ENCODE measurements around the gene ANKLE1. TPM values are rescaled to one million over a fixed set of nuclear protein-coding genes. Genes with fewer than 3 reads are reported as not detected.

The ANKLE1 gene
- polyA plus RNA-seq, 2 of the 4 experiments (the other 2 are of a cell fraction) = 0.56 to 0.74 TPM

DNA sequence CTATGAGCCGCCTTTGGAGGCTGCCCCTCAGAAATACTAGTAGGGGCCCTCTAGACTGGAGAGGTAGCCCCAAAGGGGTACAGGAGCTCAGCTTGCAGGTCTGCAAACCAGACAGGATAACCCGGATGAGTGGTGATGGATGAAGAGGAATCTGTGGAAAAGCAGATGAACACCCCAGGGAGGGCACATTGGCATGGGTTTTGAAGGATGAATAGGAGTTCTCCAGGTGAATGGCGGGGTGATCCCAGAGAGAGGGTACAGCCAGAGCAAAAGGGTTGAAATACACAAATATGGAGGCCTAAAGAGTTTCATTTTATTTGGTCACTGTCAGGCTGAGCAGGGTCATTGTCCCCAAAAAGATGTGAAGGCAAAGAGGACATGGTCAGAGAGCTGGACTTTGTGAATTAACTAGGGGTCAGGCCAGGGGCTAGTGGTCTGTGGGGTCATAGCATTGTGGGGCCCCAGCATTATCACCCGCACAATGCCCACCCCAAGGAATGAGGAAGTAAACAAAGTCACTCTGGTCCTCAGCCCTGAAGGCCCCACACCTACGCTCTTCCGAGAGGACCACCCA lies 40.8 kb upstream of the ANKLE1 start:
- FAIRE-seq = no peak
- no peak for DNase-seq (ENCODE audit: low read depth in 1 of 2, low spot score in 1 of 2)
- ATAC-seq = no peak
- TF ChIP-seq, protein P1, sequence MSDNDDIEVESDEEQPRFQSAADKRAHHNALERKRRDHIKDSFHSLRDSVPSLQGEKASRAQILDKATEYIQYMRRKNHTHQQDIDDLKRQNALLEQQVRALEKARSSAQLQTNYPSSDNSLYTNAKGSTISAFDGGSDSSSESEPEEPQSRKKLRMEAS (IDR thresholded peaks at IDR 0.05) = 0 out of 2 replicates have a peak, but pooled peaks have one; percentile 37
- TF ChIP-seq RAD21 (conservative IDR thresholded peaks at IDR 0.05 in 1 of 2, IDR thresholded peaks at IDR 0.05 in 1 of 2) = no peak
- H3K4me2 ChIP-seq = peak overlapping the region; percentile 90
- H3K27ac ChIP-seq = peak overlapping the region; percentile 92 to 96
- POLR2A ChIA-PET = no interaction called here
- no peaks in the 10 kb centered on the region for H3K9me3 ChIP-seq
- H3K4me3 ChIP-seq = 0 out of 3 replicates have a peak overlapping the region, but pooled peaks have one; percentile 11
- WGBS (ENCODE audit: missing lambda C conversion rate) = 87% methylated on average over 6 of the region's 6 CpGs
- H3K4me1 ChIP-seq = peaks cover 71% of the 10 kb centered on the region
- CTCF ChIA-PET = interaction anchor here (0.6 to 10.0 kb wide), 6 partner anchors 9 to 478 kb away, joined by 3 to 62 read pairs (median 3); no protein-coding TSS in a partner anchor

DNA sequence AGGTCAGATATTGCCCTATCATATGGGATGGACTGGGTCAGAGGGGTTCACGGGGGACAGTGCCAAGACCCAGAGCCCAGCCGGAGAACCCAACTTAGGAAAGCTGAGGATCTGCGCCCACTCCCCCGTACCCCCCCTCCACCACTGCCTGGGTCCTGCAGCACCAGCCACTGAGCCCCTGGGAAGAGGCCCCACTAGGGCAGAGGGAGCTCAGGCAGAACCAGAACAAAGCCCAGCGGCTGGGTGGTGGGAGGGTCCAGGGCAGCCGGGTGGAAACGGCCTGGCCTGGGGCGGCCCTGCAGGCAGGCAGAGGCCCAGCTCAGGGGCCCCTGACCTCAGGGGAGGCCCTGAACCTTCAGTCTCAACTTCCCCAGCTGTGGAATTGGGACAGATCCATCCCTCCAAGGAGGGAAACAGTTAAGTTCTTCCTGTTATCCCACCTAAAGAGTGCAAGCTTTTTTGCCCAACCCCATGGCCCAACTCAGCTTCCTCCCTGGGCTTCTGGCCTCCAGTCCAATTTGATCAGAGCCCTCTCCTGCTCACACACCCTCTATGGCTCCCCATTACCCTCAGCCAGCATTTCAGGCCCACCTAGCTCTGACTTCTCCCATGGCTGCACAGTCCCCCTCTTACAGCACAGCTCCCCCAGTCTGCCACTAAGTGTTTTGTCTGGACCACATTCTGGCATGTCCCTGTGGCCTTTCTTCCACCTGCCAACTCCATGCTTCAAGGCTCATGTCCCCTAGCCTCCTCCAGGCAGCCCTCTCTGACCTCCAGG lies 39.1 kb upstream of the ANKLE1 start:
- ChIA-PET CTCF (interaction anchor here (0.7 to 10.0 kb wide), 9 partner anchors 7 to 527 kb away, joined by 3 to 62 read pairs (median 3); partner anchors contain the start of gene ANKLE1), POLR2A (interaction anchor here (1.6 kb wide), 1 partner anchor 8 kb away, joined by 5 read pairs; no protein-coding TSS in a partner anchor)
- TF ChIP-seq HDAC2 (IDR thresholded peaks at IDR 0.05) = peak; percentile 57; the same call in 1 of the 2 replicates
- peak; percentile 89; the same call in 1 of the 2 replicates for TF ChIP-seq KDM1A (IDR thresholded peaks at IDR 0.05; ENCODE audit: low read depth)
- TF ChIP-seq ZFP36 (IDR thresholded peaks at IDR 0.05; ENCODE audit: borderline replicate concordance, partially characterized antibody) = peak; percentile 91
- no peak for TF ChIP-seq FOSL2 (IDR thresholded peaks at IDR 0.05)
- no peak for TF ChIP-seq FOSL2 (CRISPR knock-in tag; IDR thresholded peaks at IDR 0.05)
- ATAC-seq = no peak
- H3K9me3 ChIP-seq = no peaks in the 10 kb centered on the region
- H3K4me3 ChIP-seq = peak overlapping the region; percentile 93
- H3K27ac ChIP-seq = peak overlapping the region; percentile 92 to 96
- H3K4me1 ChIP-seq = peaks cover 69% of the 10 kb centered on the region
- FAIRE-seq = no peak
- H3K4me2 ChIP-seq = peak overlapping the region; percentile 90
- WGBS (ENCODE audit: missing lambda C conversion rate) = 65% methylated on average over 4 of the region's 8 CpGs
- DNase-seq (ENCODE audit: low read depth in 1 of 2, low spot score in 1 of 2) = no peak

DNA sequence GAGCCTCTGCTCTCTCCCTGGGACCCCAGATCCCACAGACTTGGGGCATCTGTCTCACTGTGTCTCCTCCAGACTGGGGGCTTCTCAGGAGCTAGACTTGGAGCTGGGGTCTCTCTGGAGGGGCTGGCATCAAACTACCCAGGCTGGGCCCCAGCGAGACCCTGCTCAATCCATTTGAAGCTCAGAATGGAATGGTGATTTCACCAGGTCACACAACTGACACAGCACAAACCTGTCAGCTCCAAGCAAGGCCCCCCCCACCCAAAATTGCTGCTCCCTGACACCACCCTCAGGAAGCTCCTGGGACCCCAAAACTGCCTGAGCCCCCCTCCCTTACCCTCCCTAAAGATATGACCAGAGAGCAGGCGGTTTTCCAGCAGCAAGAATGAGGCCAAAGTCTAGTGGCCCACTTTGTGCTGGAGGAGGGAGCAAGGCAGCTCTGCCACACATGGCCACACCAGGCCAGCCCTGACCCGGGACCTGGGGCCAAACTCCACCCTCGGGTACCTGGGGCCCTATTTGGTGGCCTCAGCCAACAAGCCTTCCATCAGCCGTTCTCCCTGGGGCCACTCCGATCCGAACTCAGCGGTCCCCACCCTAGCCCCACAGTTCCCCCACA lies 38.4 kb upstream of the ANKLE1 start:
- ChIA-PET POLR2A (interaction anchor here (1.3 to 1.6 kb wide), 2 partner anchors 9 to 28 kb away, joined by 5 read pairs; partner anchors contain the start of gene USE1), CTCF (interaction anchor here (0.7 to 10.0 kb wide), 6 partner anchors 8 to 528 kb away, joined by 3 to 62 read pairs (median 4); partner anchors contain the start of gene ANKLE1)
- ATAC-seq (peak in 1 of 2 experiments; percentile 8; a peak in 2 of 6 replicates), DNase-seq (ENCODE audit: low read depth in 1 of 2, low spot score in 1 of 2) (no peak), FAIRE-seq (no peak)
- Histone ChIP-seq H3K4me3 (peak overlapping the region; percentile 93), H3K4me1 (peaks cover 70% of the 10 kb centered on the region), H3K27ac (peak overlapping the region; percentile 92 to 96), H3K4me2 (peak overlapping the region; percentile 90), H3K9me3 (no peaks in the 10 kb centered on the region)
- 5% methylated on average over 3 of the region's 8 CpGs for WGBS (ENCODE audit: missing lambda C conversion rate)
- TF ChIP-seq, protein P1 (IDR thresholded peaks at IDR 0.05) = 0 out of 2 replicates have a peak, but pooled peaks have one; percentile 11
- TF ChIP-seq, protein P2, sequence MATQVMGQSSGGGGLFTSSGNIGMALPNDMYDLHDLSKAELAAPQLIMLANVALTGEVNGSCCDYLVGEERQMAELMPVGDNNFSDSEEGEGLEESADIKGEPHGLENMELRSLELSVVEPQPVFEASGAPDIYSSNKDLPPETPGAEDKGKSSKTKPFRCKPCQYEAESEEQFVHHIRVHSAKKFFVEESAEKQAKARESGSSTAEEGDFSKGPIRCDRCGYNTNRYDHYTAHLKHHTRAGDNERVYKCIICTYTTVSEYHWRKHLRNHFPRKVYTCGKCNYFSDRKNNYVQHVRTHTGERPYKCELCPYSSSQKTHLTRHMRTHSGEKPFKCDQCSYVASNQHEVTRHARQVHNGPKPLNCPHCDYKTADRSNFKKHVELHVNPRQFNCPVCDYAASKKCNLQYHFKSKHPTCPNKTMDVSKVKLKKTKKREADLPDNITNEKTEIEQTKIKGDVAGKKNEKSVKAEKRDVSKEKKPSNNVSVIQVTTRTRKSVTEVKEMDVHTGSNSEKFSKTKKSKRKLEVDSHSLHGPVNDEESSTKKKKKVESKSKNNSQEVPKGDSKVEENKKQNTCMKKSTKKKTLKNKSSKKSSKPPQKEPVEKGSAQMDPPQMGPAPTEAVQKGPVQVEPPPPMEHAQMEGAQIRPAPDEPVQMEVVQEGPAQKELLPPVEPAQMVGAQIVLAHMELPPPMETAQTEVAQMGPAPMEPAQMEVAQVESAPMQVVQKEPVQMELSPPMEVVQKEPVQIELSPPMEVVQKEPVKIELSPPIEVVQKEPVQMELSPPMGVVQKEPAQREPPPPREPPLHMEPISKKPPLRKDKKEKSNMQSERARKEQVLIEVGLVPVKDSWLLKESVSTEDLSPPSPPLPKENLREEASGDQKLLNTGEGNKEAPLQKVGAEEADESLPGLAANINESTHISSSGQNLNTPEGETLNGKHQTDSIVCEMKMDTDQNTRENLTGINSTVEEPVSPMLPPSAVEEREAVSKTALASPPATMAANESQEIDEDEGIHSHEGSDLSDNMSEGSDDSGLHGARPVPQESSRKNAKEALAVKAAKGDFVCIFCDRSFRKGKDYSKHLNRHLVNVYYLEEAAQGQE (IDR thresholded peaks at IDR 0.05) = no peak

Data from A549 (cell line).